MCF 10A (cell line): ENCODE data around the gene SYNJ1. TPM values are rescaled to one million over a fixed set of nuclear protein-coding genes. Genes with fewer than 3 reads are reported as not detected.

ENCODE experiments used
- BruUV-seq: library from RNA; stranded (reverse); fragments of 400-500 nt; replicated peaks from 2 replicates; lab custom pipeline; 2021; lab: Mats Ljungman, UMichigan
- CTCF ChIA-PET: fragments of 300-600 bp; sonication (Branson Sonifier 250); formaldehyde crosslinking; extraction: SDS; loops from one replicate; lab custom pipeline; 2021; ENCODE audit warnings: antibody characterized with exemption, inconsistent platforms; lab: Yijun Ruan, JAX
- POLR2A ChIA-PET: fragments of 300-600, 350-650 bp; sonication (Branson Sonifier 250); formaldehyde crosslinking; extraction: SDS; loops from one replicate; lab custom pipeline; 2020; ENCODE audit warnings: antibody characterized with exemption, inconsistent platforms; lab: Yijun Ruan, JAX
- DNase-seq: peaks from one replicate; pipeline ENCODE4 v3.0.0-alpha.2; 2018; ENCODE audit not compliant: unreplicated experiment
- H3K27ac Mint-ChIP-seq: one replicate; pipeline ENCODE4 v1.8.0; 2022; ENCODE audit warnings: mild to moderate bottlenecking, low read depth, mixed read lengths; ENCODE audit not compliant: unreplicated experiment
- H3K27me3 Mint-ChIP-seq: one replicate; pipeline ENCODE4 v1.8.0; 2022; ENCODE audit warnings: mixed read lengths; ENCODE audit not compliant: insufficient read depth, unreplicated experiment
- H3K36me3 Mint-ChIP-seq: one replicate; pipeline ENCODE4 v1.8.0; 2022; ENCODE audit warnings: mild to moderate bottlenecking, moderate library complexity, mixed read lengths; ENCODE audit not compliant: insufficient read depth, unreplicated experiment
- H3K4me1 Mint-ChIP-seq: one replicate; pipeline ENCODE4 v1.8.0; 2022; ENCODE audit warnings: mixed read lengths; ENCODE audit not compliant: insufficient read depth, unreplicated experiment
- H3K4me3 Mint-ChIP-seq: one replicate; pipeline ENCODE4 v1.8.0; 2022; ENCODE audit warnings: mild to moderate bottlenecking, moderate library complexity, mixed read lengths; ENCODE audit not compliant: unreplicated experiment
- H3K9me3 Mint-ChIP-seq: one replicate; pipeline ENCODE4 v1.8.0; 2022; ENCODE audit warnings: mixed read lengths; ENCODE audit not compliant: unreplicated experiment
- intact Hi-C: fragments of 100-400 bp; cut with micrococcal nuclease; formaldehyde crosslinking; loops from 2 replicates; pipeline ENCODE4 v1.14.1; 2022
- total RNA-seq: library from RNA; stranded (reverse); gene quantifications from 2 replicates; pipeline ENCODE4 v1.2.3, GENCODE V29; 2022
- TF ChIP-seq, protein P1 (sequence below): fragments of 200-600 bp; IDR thresholded peaks from one replicate; pipeline ENCODE4 v1.8.0; 2022; ENCODE audit warnings: antibody characterized with exemption, mild to moderate bottlenecking; ENCODE audit not compliant: unreplicated experiment

SYNJ1 gene
- total RNA-seq, 1 experiment from 2014 or later: 9.7 TPM

DNA sequence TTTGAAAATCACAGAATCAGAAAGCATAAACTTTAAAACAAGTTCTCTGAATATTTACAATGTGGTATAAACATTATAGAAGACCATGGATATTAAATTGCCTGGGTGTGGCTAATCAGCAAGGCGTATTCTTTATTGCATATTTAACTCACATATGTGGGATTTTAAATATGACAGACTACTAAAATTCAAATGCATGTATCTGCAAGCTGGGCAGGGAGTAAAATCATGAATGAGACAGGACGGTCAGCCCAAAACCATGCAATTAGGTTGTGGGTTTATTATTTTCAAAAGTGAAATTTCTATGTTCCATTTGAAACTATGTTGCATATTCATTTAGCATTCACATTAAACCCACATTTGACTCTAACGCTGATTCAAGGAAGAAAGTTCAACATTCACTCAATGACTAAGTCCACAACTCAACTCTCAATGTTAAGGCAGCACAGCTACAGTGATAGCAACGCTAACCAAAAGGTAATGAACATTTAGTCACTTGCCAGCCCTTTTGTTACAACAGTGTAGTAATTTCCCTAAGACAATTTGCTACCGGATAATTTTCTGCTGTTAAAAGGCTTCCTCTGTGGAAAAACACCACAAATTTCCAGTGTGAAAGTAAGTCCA, 6.3 kb upstream of the SYNJ1 start:
- BruUV-seq: no TSS peak
- TF ChIP-seq, protein P1, sequence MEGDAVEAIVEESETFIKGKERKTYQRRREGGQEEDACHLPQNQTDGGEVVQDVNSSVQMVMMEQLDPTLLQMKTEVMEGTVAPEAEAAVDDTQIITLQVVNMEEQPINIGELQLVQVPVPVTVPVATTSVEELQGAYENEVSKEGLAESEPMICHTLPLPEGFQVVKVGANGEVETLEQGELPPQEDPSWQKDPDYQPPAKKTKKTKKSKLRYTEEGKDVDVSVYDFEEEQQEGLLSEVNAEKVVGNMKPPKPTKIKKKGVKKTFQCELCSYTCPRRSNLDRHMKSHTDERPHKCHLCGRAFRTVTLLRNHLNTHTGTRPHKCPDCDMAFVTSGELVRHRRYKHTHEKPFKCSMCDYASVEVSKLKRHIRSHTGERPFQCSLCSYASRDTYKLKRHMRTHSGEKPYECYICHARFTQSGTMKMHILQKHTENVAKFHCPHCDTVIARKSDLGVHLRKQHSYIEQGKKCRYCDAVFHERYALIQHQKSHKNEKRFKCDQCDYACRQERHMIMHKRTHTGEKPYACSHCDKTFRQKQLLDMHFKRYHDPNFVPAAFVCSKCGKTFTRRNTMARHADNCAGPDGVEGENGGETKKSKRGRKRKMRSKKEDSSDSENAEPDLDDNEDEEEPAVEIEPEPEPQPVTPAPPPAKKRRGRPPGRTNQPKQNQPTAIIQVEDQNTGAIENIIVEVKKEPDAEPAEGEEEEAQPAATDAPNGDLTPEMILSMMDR: no peak
- intact Hi-C loops: no loop called here
- DNase-seq: no peak
- Mint-ChIP-seq H3K27me3 (no peaks in the 10 kb centered on the region), H3K9me3 (no peaks in the 10 kb centered on the region), H3K4me1 (no peaks in the 10 kb centered on the region), H3K36me3 (peaks cover 46% of the 10 kb centered on the region), H3K27ac (no peak overlapping the region), H3K4me3 (no peak overlapping the region)
- ChIA-PET POLR2A (no interaction called here), CTCF (no interaction called here)

DNA sequence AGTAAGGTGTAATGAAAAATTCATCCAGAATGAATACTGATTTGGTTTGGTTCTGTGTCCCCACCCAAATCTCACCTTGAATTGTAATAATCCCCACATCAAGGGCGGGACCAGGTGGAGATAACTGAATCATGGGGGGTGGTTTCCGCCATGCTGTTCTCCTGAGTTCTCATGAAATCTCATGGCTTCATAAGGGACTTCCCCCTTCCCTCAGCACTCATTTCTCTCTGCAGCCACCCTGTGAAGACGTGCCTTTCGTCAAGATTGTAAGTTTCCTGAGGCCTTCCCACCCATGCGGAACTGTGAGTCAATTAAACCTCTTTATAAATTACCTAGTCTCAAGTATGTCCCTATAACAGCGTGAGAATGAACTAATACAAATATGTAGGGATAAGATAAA, 5.5 kb upstream of the SYNJ1 start:
- CTCF ChIA-PET: no interaction called here
- POLR2A ChIA-PET: no interaction called here
- no peak overlapping the region for H3K4me3 Mint-ChIP-seq

DNA sequence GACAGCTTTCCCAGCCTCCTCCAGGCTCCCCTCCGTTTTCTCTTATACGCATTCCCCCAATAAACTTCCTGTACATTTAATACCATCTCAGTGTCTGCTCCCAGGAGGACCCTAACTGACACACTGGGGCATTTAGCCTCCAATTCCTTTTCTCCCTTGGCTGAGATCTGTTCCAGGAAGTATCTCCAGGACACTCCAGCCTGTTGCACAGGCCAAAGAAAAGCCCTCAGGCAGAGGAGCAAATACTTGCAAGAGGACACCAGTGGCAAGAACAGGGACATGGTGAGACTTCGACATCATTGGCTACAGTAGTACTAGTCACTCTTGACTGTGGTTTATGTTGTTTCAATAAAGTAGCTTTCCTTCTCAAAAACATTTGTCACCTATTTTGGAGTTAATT, 4.7 kb upstream of the SYNJ1 start:
- no TSS peak for BruUV-seq
- no peak for DNase-seq
- peaks cover 7% of the 10 kb centered on the region for H3K4me1 Mint-ChIP-seq
- no peaks in the 10 kb centered on the region for H3K27me3 Mint-ChIP-seq
- ChIA-PET POLR2A (interaction anchor here (1.0 to 2.1 kb wide), 2 partner anchors 23 to 39 kb away, joined by 4 to 11 read pairs; partner anchors contain the start of gene PAXBP1), CTCF (no interaction called here)
- intact Hi-C loops: no loop called here
- H3K27ac Mint-ChIP-seq: no peak overlapping the region
- H3K36me3 Mint-ChIP-seq: peaks cover 30% of the 10 kb centered on the region
- no peaks in the 10 kb centered on the region for H3K9me3 Mint-ChIP-seq
- TF ChIP-seq, protein P1: no peak
- no peak overlapping the region for H3K4me3 Mint-ChIP-seq

More for the DNA sequence above, 5.5 kb upstream of the SYNJ1 start:
- no peaks in the 10 kb centered on the region for H3K9me3 Mint-ChIP-seq
- intact Hi-C loops: no loop called here
- H3K4me1 Mint-ChIP-seq: peaks cover 5% of the 10 kb centered on the region
- no peak for DNase-seq
- H3K27ac Mint-ChIP-seq: no peak overlapping the region
- TF ChIP-seq, protein P1: no peak
- no peaks in the 10 kb centered on the region for H3K27me3 Mint-ChIP-seq
- peaks cover 38% of the 10 kb centered on the region for H3K36me3 Mint-ChIP-seq
- BruUV-seq: no TSS peak

DNA sequence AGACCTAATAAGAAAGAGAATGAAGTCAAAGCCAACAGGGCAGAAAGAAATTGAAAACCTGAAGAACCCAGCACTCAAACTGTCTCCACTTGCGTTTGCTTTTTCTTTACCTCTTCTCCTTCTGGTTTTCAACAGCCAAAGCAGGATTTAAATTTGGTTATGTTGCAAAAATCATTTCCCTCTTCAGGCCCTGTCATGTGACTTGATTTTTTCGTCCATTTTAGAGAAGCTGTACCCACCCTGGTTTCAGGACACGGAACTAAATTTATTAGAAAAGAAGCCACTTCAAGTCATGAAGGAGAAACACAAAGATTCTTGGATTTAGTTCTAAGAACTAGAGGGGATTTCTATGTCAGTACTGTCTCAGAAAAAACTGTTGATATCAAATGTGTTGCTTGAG, 1.0 kb upstream of the SYNJ1 start:
- H3K4me1 Mint-ChIP-seq: peaks cover 8% of the 10 kb centered on the region
- POLR2A ChIA-PET: interaction anchor here (0.6 to 3.3 kb wide), 8 partner anchors 13 to 706 kb away, joined by 3 to 103 read pairs (median 8); partner anchors contain the start of genes CFAP298 and PAXBP1
- intact Hi-C loops: loop anchor here (2.0 to 5.0 kb wide), 3 partner anchors 42 to 116 kb away; partner anchors contain the start of genes CFAP298 and PAXBP1
- H3K36me3 Mint-ChIP-seq: peaks cover 13% of the 10 kb centered on the region
- TF ChIP-seq, protein P1: no peak
- CTCF ChIA-PET: interaction anchor here (0.7 to 1.1 kb wide), 4 partner anchors 9 to 356 kb away, joined by 3 read pairs; partner anchors contain the start of gene PAXBP1
- no peaks in the 10 kb centered on the region for H3K9me3 Mint-ChIP-seq
- no peaks in the 10 kb centered on the region for H3K27me3 Mint-ChIP-seq
- BruUV-seq: TSS peak; percentile 61
- peak overlapping the region; percentile 98 for H3K4me3 Mint-ChIP-seq
- no peak overlapping the region for H3K27ac Mint-ChIP-seq
- no peak for DNase-seq
